Neural cell (in vitro differentiated cells): Measurements from ENCODE around the gene EFCAB6.

ENCODE experiments used
- CTCF ChIP-seq: fragments of 450-650 bp; IDR thresholded peaks from 2 replicates; pipeline ENCODE4 v1.5.1; 2014; ENCODE audit warnings: antibody characterized with exemption, mild to moderate bottlenecking, moderate library complexity; ENCODE audit not compliant: poor library complexity, severe bottlenecking
- EP300 ChIP-seq: fragments of 450-650 bp; conservative IDR thresholded peaks from 2 replicates; pipeline ENCODE4 v1.6.1; 2014; ENCODE audit warnings: antibody characterized with exemption, mild to moderate bottlenecking, moderate library complexity; ENCODE audit not compliant: poor library complexity, severe bottlenecking
- EZH2 ChIP-seq: fragments of 200-600, 300-800 bp; shearing (Covaris generic), sonication (generic); IDR thresholded peaks from 2 replicates; pipeline ENCODE4 v1.6.1; 2014; ENCODE audit warnings: antibody characterized with exemption, low read length, borderline replicate concordance, mild to moderate bottlenecking; ENCODE audit not compliant: insufficient read depth, poor library complexity, severe bottlenecking
- MXI1 ChIP-seq: fragments of 450-650 bp; conservative IDR thresholded peaks from 2 replicates; pipeline ENCODE4 v1.6.1; 2014; ENCODE audit warnings: antibody characterized with exemption, mild to moderate bottlenecking; ENCODE audit not compliant: poor library complexity, severe bottlenecking
- POLR2AphosphoS5 ChIP-seq: IDR thresholded peaks from 2 replicates; pipeline ENCODE4 v1.6.1; 2012
- RAD21 ChIP-seq: fragments of 450-650 bp; conservative IDR thresholded peaks from 2 replicates; pipeline ENCODE4 v1.6.1; 2014; ENCODE audit warnings: antibody characterized with exemption, mild to moderate bottlenecking, moderate library complexity
- REST ChIP-seq: IDR thresholded peaks from 2 replicates; pipeline ENCODE4 v1.6.1; 2012; ENCODE audit warnings: borderline replicate concordance
- SMC3 ChIP-seq: fragments of 450-650 bp; conservative IDR thresholded peaks from 2 replicates; pipeline ENCODE4 v1.6.1; 2014; ENCODE audit warnings: antibody characterized with exemption, mild to moderate bottlenecking, moderate library complexity; ENCODE audit not compliant: poor library complexity
- TAF1 ChIP-seq: IDR thresholded peaks from 2 replicates; pipeline ENCODE4 v1.6.1; 2012; ENCODE audit warnings: low read depth

GRCh38 chr22:43854121-43854785, 42.1 kb upstream of the EFCAB6 start:
- TF ChIP-seq CTCF = no peak
- TF ChIP-seq REST = no peak
- no peak for TF ChIP-seq POLR2AphosphoS5
- no peak for TF ChIP-seq EP300
- TF ChIP-seq MXI1 = no peak
- TF ChIP-seq EZH2 = no peak
- no peak for TF ChIP-seq RAD21
- no peak for TF ChIP-seq SMC3
- TF ChIP-seq TAF1 = no peak
